ENCODE results near the gene DDX20. TPM values are rescaled to one million over a fixed set of nuclear protein-coding genes. Genes with fewer than 3 reads are reported as not detected.

Gene DDX20
- polyA plus RNA-seq, 1 experiment, result 6.9 TPM

- CTCF ChIA-PET, result interaction anchor here (1.4 kb wide), 1 partner anchor 52 kb away, joined by 3 read pairs; no protein-coding TSS in a partner anchor
- Histone ChIP-seq H3K36me3 (ENCODE audit: control insufficient read depth, insufficient read depth, low read length) (no peaks in the 10 kb centered on the region), H3K4me3 (ENCODE audit: low read depth, low read length) (no peak overlapping the region), H3K27me3 (ENCODE audit: control insufficient read depth, insufficient read depth, low read length) (no peaks in the 10 kb centered on the region)
- no peak for DNase-seq (ENCODE audit: low read depth)
- TF ChIP-seq CTCF (IDR thresholded peaks at IDR 0.05; ENCODE audit: insufficient read depth, low read depth, low read length), result no peak
- POLR2A ChIA-PET, result no interaction called here
Observed at GRCh38 chr1:111717450-111717849, 38.3 kb upstream of the DDX20 start.

GRCh38 chr1:111719135-111719534 lies 36.6 kb upstream of the DDX20 start:
- H3K4me3 ChIP-seq (ENCODE audit: low read depth, low read length), result no peak overlapping the region
- ChIA-PET POLR2A (no interaction called here), CTCF (no interaction called here)
- H3K36me3 ChIP-seq (ENCODE audit: control insufficient read depth, insufficient read depth, low read length), result no peaks in the 10 kb centered on the region
- DNase-seq (ENCODE audit: low read depth), result no peak
- no peak for TF ChIP-seq CTCF (IDR thresholded peaks at IDR 0.05; ENCODE audit: insufficient read depth, low read depth, low read length)
- H3K27me3 ChIP-seq (ENCODE audit: control insufficient read depth, insufficient read depth, low read length), result no peaks in the 10 kb centered on the region

GRCh38 chr1:111719674-111720132 lies 36.0 kb upstream of the DDX20 start:
- TF ChIP-seq CTCF (IDR thresholded peaks at IDR 0.05; ENCODE audit: insufficient read depth, low read depth, low read length), result no peak
- Histone ChIP-seq H3K4me3 (ENCODE audit: low read depth, low read length) (no peak overlapping the region), H3K27me3 (ENCODE audit: control insufficient read depth, insufficient read depth, low read length) (no peaks in the 10 kb centered on the region), H3K36me3 (ENCODE audit: control insufficient read depth, insufficient read depth, low read length) (no peaks in the 10 kb centered on the region)
- ChIA-PET POLR2A (no interaction called here), CTCF (no interaction called here)
- DNase-seq (ENCODE audit: low read depth), result no peak

GRCh38 chr1:111720274-111720976 lies 35.3 kb upstream of the DDX20 start:
- ChIA-PET POLR2A (no interaction called here), CTCF (interaction anchor here (1.2 kb wide), 1 partner anchor 26 kb away, joined by 4 read pairs; no protein-coding TSS in a partner anchor)
- H3K27me3 ChIP-seq (ENCODE audit: control insufficient read depth, insufficient read depth, low read length), result no peaks in the 10 kb centered on the region
- H3K4me3 ChIP-seq (ENCODE audit: low read depth, low read length), result no peak overlapping the region
- no peaks in the 10 kb centered on the region for H3K36me3 ChIP-seq (ENCODE audit: control insufficient read depth, insufficient read depth, low read length)
- DNase-seq (ENCODE audit: low read depth), result no peak
- TF ChIP-seq CTCF (IDR thresholded peaks at IDR 0.05; ENCODE audit: insufficient read depth, low read depth, low read length), result no peak

GRCh38 chr1:111720977-111721786 lies 34.5 kb upstream of the DDX20 start:
- CTCF ChIA-PET, result interaction anchor here (1.2 kb wide), 1 partner anchor 25 kb away, joined by 4 read pairs; no protein-coding TSS in a partner anchor
- Histone ChIP-seq H3K4me3 (ENCODE audit: low read depth, low read length) (no peak overlapping the region), H3K36me3 (ENCODE audit: control insufficient read depth, insufficient read depth, low read length) (no peaks in the 10 kb centered on the region), H3K27me3 (ENCODE audit: control insufficient read depth, insufficient read depth, low read length) (no peaks in the 10 kb centered on the region)
- POLR2A ChIA-PET, result no interaction called here
- TF ChIP-seq CTCF (IDR thresholded peaks at IDR 0.05; ENCODE audit: insufficient read depth, low read depth, low read length), result no peak
- DNase-seq (ENCODE audit: low read depth), result no peak
